DOHH2 (cell line): ENCODE data around the gene USF3.

Experiments
- H3F3A ChIP-seq: fragments of 200-600 bp; sonication (generic), shearing (Covaris generic); 2 replicates; pipeline ENCODE4 v1.6.0; 2016; ENCODE audit warnings: antibody characterized with exemption, mild to moderate bottlenecking; ENCODE audit not compliant: control insufficient read depth, insufficient read depth
- H3K27ac ChIP-seq: fragments of 200-600 bp; sonication (generic); 2 replicates; pipeline ENCODE4 v1.5.1; 2014; ENCODE audit warnings: low read depth, mild to moderate bottlenecking, low read length, moderate library complexity
- H3K27me3 ChIP-seq: fragments of 200-600 bp; sonication (generic); 2 replicates; pipeline ENCODE4 v1.6.1; 2014; ENCODE audit warnings: mild to moderate bottlenecking, low read length, mixed read lengths; ENCODE audit not compliant: control insufficient read depth
- H3K36me3 ChIP-seq: fragments of 200-600 bp; sonication (generic); 2 replicates; pipeline ENCODE4 v1.6.1; 2014; ENCODE audit warnings: mild to moderate bottlenecking, low read length, moderate library complexity, mixed read lengths; ENCODE audit not compliant: control insufficient read depth
- H3K4me1 ChIP-seq: fragments of 200-600 bp; sonication (generic); 2 replicates; pipeline ENCODE4 v1.6.1; 2014; ENCODE audit warnings: mild to moderate bottlenecking, low read length, mixed read lengths; ENCODE audit not compliant: control insufficient read depth
- H3K4me2 ChIP-seq: fragments of 200-600 bp; sonication (generic); 2 replicates; pipeline ENCODE4 v1.6.0; 2014; ENCODE audit warnings: mild to moderate bottlenecking, low read length, moderate library complexity
- H3K4me3 ChIP-seq: fragments of 200-600 bp; sonication (generic); 2 replicates; pipeline ENCODE4 v1.5.1; 2014; ENCODE audit warnings: mild to moderate bottlenecking, low read length, mixed read lengths
- H3K79me2 ChIP-seq: fragments of 200-600 bp; sonication (generic); 2 replicates; pipeline ENCODE4 v1.6.1; 2014; ENCODE audit warnings: mild to moderate bottlenecking, low read length, mixed read lengths; ENCODE audit not compliant: control insufficient read depth
- H3K9me2 ChIP-seq: fragments of 200-600 bp; sonication (generic); replicated peaks from 2 replicates; pipeline ENCODE4 v1.6.1; 2014; ENCODE audit warnings: mild to moderate bottlenecking, low read length, mixed read lengths; ENCODE audit not compliant: control insufficient read depth
- H3K9me3 ChIP-seq: fragments of 200-600 bp; sonication (generic); 2 replicates; pipeline ENCODE4 v1.6.1; 2014; ENCODE audit warnings: antibody characterized with exemption, low read length, mixed read lengths; ENCODE audit not compliant: control insufficient read depth, insufficient read depth
- H4K20me1 ChIP-seq: fragments of 200-600 bp; sonication (generic); 2 replicates; pipeline ENCODE4 v1.6.0; 2014; ENCODE audit warnings: low read depth, mild to moderate bottlenecking, antibody characterized with exemption, low read length, moderate library complexity; ENCODE audit not compliant: control insufficient read depth, insufficient read depth
- CTCF ChIP-seq: fragments of 200-600 bp; sonication (generic); IDR thresholded peaks from one replicate; pipeline ENCODE4 v1.5.1; 2014; ENCODE audit warnings: antibody characterized with exemption, mild to moderate bottlenecking, low read depth, low read length; ENCODE audit not compliant: poor library complexity, severe bottlenecking
- EZH2phosphoT487 ChIP-seq: fragments of 200-600 bp; sonication (generic); IDR thresholded peaks from 2 replicates; pipeline ENCODE4 v1.6.1; 2017; ENCODE audit warnings: borderline replicate concordance, mild to moderate bottlenecking, antibody characterized with exemption, low read length, moderate library complexity, mixed read lengths

The USF3 gene

DNA sequence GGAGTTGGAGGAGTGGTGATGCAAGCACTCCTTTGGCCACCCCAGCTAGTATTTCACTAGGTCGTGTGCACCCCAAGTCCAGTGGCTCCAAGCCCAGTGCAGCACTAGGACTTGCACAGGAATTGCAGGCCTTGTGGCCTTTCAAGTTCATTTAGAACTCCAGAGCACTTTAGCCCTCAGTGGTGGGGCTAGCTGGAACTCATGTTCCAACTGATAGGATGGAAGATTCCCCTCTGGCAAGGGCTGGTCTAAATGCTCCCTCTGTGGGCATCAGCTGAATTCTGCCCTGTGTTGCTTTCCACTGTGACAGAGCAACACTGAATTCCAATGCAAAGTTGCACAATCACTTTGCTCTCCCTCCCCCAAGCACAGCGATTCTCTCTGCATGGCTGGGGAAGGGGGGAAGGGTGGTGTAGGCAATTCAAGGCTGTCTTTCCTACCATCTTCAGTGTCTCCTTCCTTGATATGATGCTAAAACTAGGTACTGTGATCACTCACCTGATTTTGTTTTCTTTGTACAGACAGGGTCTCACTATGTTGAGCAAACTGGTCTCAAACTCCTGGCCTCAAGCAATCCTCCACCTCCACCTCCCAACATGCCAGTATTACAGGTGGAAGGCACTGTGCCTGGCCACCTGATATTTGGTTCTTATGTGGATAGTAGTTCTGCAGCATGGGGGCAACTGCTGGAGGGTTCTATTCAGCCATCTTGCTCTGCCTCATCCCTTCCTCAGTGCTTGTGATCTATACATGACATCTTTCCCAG lies 10.3 kb downstream of the USF3 start:
- Histone ChIP-seq H4K20me1 (no peaks in the 10 kb centered on the region), H3K36me3 (peaks cover 12% of the 10 kb centered on the region; the same call in 1 of the 2 replicates), H3K27ac (no peak overlapping the region), H3K9me2 (no peaks in the 10 kb centered on the region), H3K4me3 (no peak overlapping the region), H3K79me2 (peaks cover 16% of the 10 kb centered on the region), H3K4me1 (no peaks in the 10 kb centered on the region), H3K4me2 (no peak overlapping the region), H3K27me3 (no peaks in the 10 kb centered on the region), H3F3A (no peaks in the 10 kb centered on the region), H3K9me3 (peaks cover 5% of the 10 kb centered on the region; the same call in 1 of the 2 replicates)
- TF ChIP-seq EZH2phosphoT487 (no peak), CTCF (no peak)

DNA sequence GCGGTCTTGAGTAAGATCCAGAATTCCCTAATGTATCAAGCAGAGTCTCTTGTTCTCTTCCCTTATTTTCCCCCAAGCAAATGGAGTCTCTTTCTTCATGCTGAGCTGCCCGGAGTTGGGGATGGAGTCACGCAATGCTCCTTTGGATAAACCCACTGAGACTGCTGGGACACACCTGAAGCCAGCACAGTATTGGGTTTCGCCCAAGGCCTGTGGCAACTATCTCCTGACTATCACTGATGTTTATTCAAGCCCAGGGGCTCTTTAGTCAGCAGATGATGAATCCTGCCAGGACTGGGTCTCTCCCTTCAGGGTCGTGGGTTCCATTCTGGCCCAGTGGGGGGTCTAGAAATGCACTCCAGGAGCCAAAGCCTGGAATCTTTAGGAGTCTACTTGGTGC lies 11.3 kb downstream of the USF3 start:
- H3K27ac ChIP-seq = no peak overlapping the region

GRCh38 chr3:113684271-113684819 lies 12.1 kb downstream of the USF3 start:
- Histone ChIP-seq H3F3A (no peaks in the 10 kb centered on the region), H4K20me1 (no peaks in the 10 kb centered on the region), H3K36me3 (peaks cover 12% of the 10 kb centered on the region; the same call in 1 of the 2 replicates), H3K79me2 (peaks cover 4% of the 10 kb centered on the region; the same call in 1 of the 2 replicates), H3K4me1 (no peaks in the 10 kb centered on the region), H3K27me3 (no peaks in the 10 kb centered on the region), H3K27ac (no peak overlapping the region), H3K4me2 (no peak overlapping the region), H3K9me2 (no peaks in the 10 kb centered on the region), H3K4me3 (no peak overlapping the region), H3K9me3 (peaks cover 5% of the 10 kb centered on the region; the same call in 1 of the 2 replicates)
- no peak for TF ChIP-seq EZH2phosphoT487
- TF ChIP-seq CTCF = no peak

More for the DNA sequence above, 11.3 kb downstream of the USF3 start:
- Histone ChIP-seq H3K9me2 (no peaks in the 10 kb centered on the region), H3K4me1 (no peaks in the 10 kb centered on the region), H3K4me2 (no peak overlapping the region), H3K27me3 (no peaks in the 10 kb centered on the region), H3K9me3 (peaks cover 5% of the 10 kb centered on the region; the same call in 1 of the 2 replicates), H4K20me1 (no peaks in the 10 kb centered on the region), H3K36me3 (peaks cover 12% of the 10 kb centered on the region; the same call in 1 of the 2 replicates), H3K4me3 (no peak overlapping the region), H3F3A (no peaks in the 10 kb centered on the region), H3K79me2 (peaks cover 8% of the 10 kb centered on the region)
- TF ChIP-seq CTCF = no peak
- TF ChIP-seq EZH2phosphoT487 = no peak
